ELF-1 (cell line): ENCODE data around the gene TOPAZ1.

ENCODE experiments used
- DNase-seq: peaks from one replicate; pipeline ENCODE4 v3.0.0-alpha.2; 2016; ENCODE audit warnings: low read depth, low spot score

The TOPAZ1 gene

GRCh38 chr3:44241706-44242105 is at the start of gene TOPAZ1:
TSS of gene TOPAZ1 (plus strand) at chr3:44241886. CDS start at chr3:44242054, 168 bp downstream.
- DNase-seq: no peak

- peak; percentile 79 for DNase-seq
Measured at GRCh38 chr3:44198284-44199269, 43.1 kb upstream of the TOPAZ1 start.

- no peak for DNase-seq
Measured at GRCh38 chr3:44206261-44206660, 35.4 kb upstream of the TOPAZ1 start.

- no peak for DNase-seq
Measured at GRCh38 chr3:44206862-44207652, 34.6 kb upstream of the TOPAZ1 start.

- DNase-seq: no peak
Measured at GRCh38 chr3:44208086-44208485, 33.6 kb upstream of the TOPAZ1 start.

GRCh38 chr3:44208568-44208967 is 33.1 kb upstream of the TOPAZ1 start:
- DNase-seq: no peak

- no peak for DNase-seq
Measured at GRCh38 chr3:44210967-44211366, 30.7 kb upstream of the TOPAZ1 start.

- DNase-seq: no peak
Measured at GRCh38 chr3:44222337-44222736, 19.3 kb upstream of the TOPAZ1 start.

- DNase-seq: no peak
Measured at GRCh38 chr3:44223299-44223698, 18.4 kb upstream of the TOPAZ1 start.

GRCh38 chr3:44224131-44224530 is 17.6 kb upstream of the TOPAZ1 start:
- DNase-seq: no peak

GRCh38 chr3:44226573-44226972 is 15.1 kb upstream of the TOPAZ1 start:
- no peak for DNase-seq

- no peak for DNase-seq
Measured at GRCh38 chr3:44227632-44228031, 14.1 kb upstream of the TOPAZ1 start.

GRCh38 chr3:44228900-44229299 is 12.8 kb upstream of the TOPAZ1 start:
- DNase-seq: no peak

GRCh38 chr3:44232407-44232806 is 9.3 kb upstream of the TOPAZ1 start:
- DNase-seq: no peak

GRCh38 chr3:44234648-44235268 is 6.9 kb upstream of the TOPAZ1 start:
- no peak for DNase-seq

GRCh38 chr3:44235604-44236484 is 5.8 kb upstream of the TOPAZ1 start:
- DNase-seq: peak; percentile 89

GRCh38 chr3:44236485-44236908 is 5.2 kb upstream of the TOPAZ1 start:
- no peak for DNase-seq

GRCh38 chr3:44237161-44237560 is 4.5 kb upstream of the TOPAZ1 start:
- no peak for DNase-seq

- peak; percentile 29 for DNase-seq
Measured at GRCh38 chr3:44237665-44238064, 4.0 kb upstream of the TOPAZ1 start.

GRCh38 chr3:44238889-44239288 is 2.8 kb upstream of the TOPAZ1 start:
- no peak for DNase-seq

GRCh38 chr3:44240061-44240460 is 1.6 kb upstream of the TOPAZ1 start:
- no peak for DNase-seq
